Tibial nerve (tissue), 4 donors: Measurements from ENCODE around the gene TIRAP. TPM values are rescaled to one million over a fixed set of nuclear protein-coding genes. Genes with fewer than 3 reads are reported as not detected.

Experiments
- DNase-seq, 2 donors: peaks; one replicate each; pipeline ENCODE4 v3.0.0-alpha.2; 2019; ENCODE audit warnings: low spot score in 2 of 2
- H3K27ac ChIP-seq, 4 donors: fragments of 200-600 bp; sonication (generic) in 3 of 4; one replicate each; pipeline ENCODE4 v1.5.1; 2017 to 2019; ENCODE audit warnings: mild to moderate bottlenecking in 1 of 4
- H3K27me3 ChIP-seq, 2 donors: fragments of 200-600 bp; sonication (generic) in 1 of 2; one replicate each; pipeline versions ENCODE4 v1.5.1 to v1.6.0; 2017 to 2019
- H3K36me3 ChIP-seq, 3 donors: fragments of 200-600 bp; sonication (generic); one replicate each; pipeline ENCODE4 v1.5.1; 2018 to 2019
- H3K4me1 ChIP-seq, 4 donors: fragments of 200-600 bp; sonication (generic) in 3 of 4; one replicate each; pipeline ENCODE4 v1.5.1; 2017 to 2019
- H3K4me3 ChIP-seq, 4 donors: fragments of 200-600 bp; sonication (generic) in 3 of 4; one replicate each; pipeline ENCODE4 v1.5.1; 2017 to 2019; ENCODE audit warnings: mild to moderate bottlenecking in 1 of 4, moderate library complexity in 1 of 4
- H3K9me3 ChIP-seq, 4 donors: fragments of 200-600 bp; sonication (generic) in 3 of 4; one replicate each; pipeline ENCODE4 v1.5.1; 2017 to 2019
- CTCF ChIP-seq, 5 experiments: fragments of 200-600 bp in 3 of 5; fragments of 450-650 bp in 2 of 5; sonication (generic) in 3 of 5; IDR thresholded peaks; one replicate each; pipeline ENCODE4 v1.5.1; 2016 to 2019; ENCODE audit warnings: antibody characterized with exemption in 5 of 5, mild to moderate bottlenecking in 3 of 5, moderate library complexity in 2 of 5
- EP300 ChIP-seq, 2 donors: sonication (generic); formaldehyde crosslinking; IDR thresholded peaks; one replicate each; pipeline ENCODE4 v1.6.1; 2017; ENCODE audit warnings: antibody characterized with exemption in 2 of 2, mild to moderate bottlenecking in 1 of 2
- POLR2A ChIP-seq, 2 donors: fragments of 450-650 bp; IDR thresholded peaks; one replicate each; pipeline ENCODE4 v1.6.1; 2017; ENCODE audit warnings: antibody characterized with exemption in 2 of 2, mild to moderate bottlenecking in 2 of 2, moderate library complexity in 2 of 2
- WGBS, 2 donors: methylation state at CpG; one replicate each; pipeline ENCODE4 v1.1.5; 2018; 5-methylcytosine and 5-hydroxymethylcytosine counted together
- total RNA-seq, 4 donors: library from RNA; depleted of rRNA; stranded (reverse); fragments of >200 nt; gene quantifications; one replicate each; pipeline ENCODE4 v1.1.0, GENCODE V29; 2016

TIRAP gene
- total RNA-seq, 4 donors from 2014 or later, result 13.8 to 16.3 (median 14.6) TPM

GRCh38 chr11:126256216-126256615, 26.7 kb upstream of the TIRAP start:
- peaks cover 0 to 72% (median 0%) of the 10 kb centered on the region in 3 donors for H3K36me3 ChIP-seq
- H3K27ac ChIP-seq, result no peak overlapping the region
- DNase-seq, result no peak
- H3K4me1 ChIP-seq, result peaks cover 0 to 12% (median 0%) of the 10 kb centered on the region in 4 donors
- H3K9me3 ChIP-seq, result no peaks in the 10 kb centered on the region
- TF ChIP-seq EP300 (IDR thresholded peaks at IDR 0.05) (no peak), CTCF (IDR thresholded peaks at IDR 0.05) (no peak), POLR2A (IDR thresholded peaks at IDR 0.05) (no peak)
- no peak overlapping the region for H3K4me3 ChIP-seq
- WGBS, 2 donors, result 88 to 90% methylated on average over 4 of the region's 4 CpGs
- H3K27me3 ChIP-seq, result no peaks in the 10 kb centered on the region

- DNase-seq, result no peak
- peaks cover 0 to 80% (median 0%) of the 10 kb centered on the region in 3 donors for H3K36me3 ChIP-seq
- peaks cover 0 to 12% (median 0%) of the 10 kb centered on the region in 4 donors for H3K4me1 ChIP-seq
- no peak for TF ChIP-seq CTCF (IDR thresholded peaks at IDR 0.05)
- no peak for TF ChIP-seq POLR2A (IDR thresholded peaks at IDR 0.05)
- no peak for TF ChIP-seq EP300 (IDR thresholded peaks at IDR 0.05)
- 86 to 95% methylated on average over 2 of the region's 2 CpGs for WGBS, 2 donors
- no peaks in the 10 kb centered on the region for H3K27me3 ChIP-seq
- H3K27ac ChIP-seq, result no peak overlapping the region
- H3K4me3 ChIP-seq, result no peak overlapping the region
- H3K9me3 ChIP-seq, result no peaks in the 10 kb centered on the region
Observed at GRCh38 chr11:126257144-126257543, 25.7 kb upstream of the TIRAP start.

DNA sequence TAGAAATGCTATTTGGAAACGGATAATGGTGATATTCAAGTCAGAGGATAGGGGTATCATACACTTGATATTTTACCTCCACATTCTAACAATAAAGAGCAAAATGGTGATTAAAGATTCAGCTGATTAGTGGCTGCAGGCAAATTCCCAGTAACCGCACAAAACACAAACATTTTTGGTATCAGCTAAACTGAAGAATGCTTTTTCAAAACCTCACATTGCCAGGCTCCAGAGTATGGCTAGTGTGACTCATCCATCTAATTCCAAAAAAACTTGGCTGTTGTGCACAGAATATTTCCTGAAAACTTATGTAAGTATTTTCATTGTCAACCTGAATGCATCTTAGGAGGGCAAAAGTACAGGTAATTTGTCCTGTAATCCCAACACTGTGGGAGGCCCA, 25.1 kb upstream of the TIRAP start:
- no peak for DNase-seq
- H3K4me1 ChIP-seq, result peaks cover 0 to 12% (median 0%) of the 10 kb centered on the region in 4 donors
- TF ChIP-seq POLR2A (IDR thresholded peaks at IDR 0.05), result no peak
- TF ChIP-seq CTCF (IDR thresholded peaks at IDR 0.05), result no peak
- no peak for TF ChIP-seq EP300 (IDR thresholded peaks at IDR 0.05)
- WGBS, 2 donors, result 72 to 85% methylated on average over 2 of the region's 2 CpGs
- H3K4me3 ChIP-seq, result no peak overlapping the region
- H3K9me3 ChIP-seq, result no peaks in the 10 kb centered on the region
- no peaks in the 10 kb centered on the region for H3K27me3 ChIP-seq
- no peak overlapping the region for H3K27ac ChIP-seq
- H3K36me3 ChIP-seq, result peaks cover 0 to 80% (median 2%) of the 10 kb centered on the region in 3 donors

- 91 to 97% methylated on average over 6 of the region's 6 CpGs for WGBS, 2 donors
- Histone ChIP-seq H3K4me1 (peaks cover 0 to 18% (median under 1%) of the 10 kb centered on the region in 4 donors), H3K4me3 (no peak overlapping the region), H3K9me3 (no peaks in the 10 kb centered on the region), H3K36me3 (peaks cover 0 to 88% (median 44%) of the 10 kb centered on the region in 3 donors), H3K27ac (no peak overlapping the region), H3K27me3 (no peaks in the 10 kb centered on the region)
- TF ChIP-seq POLR2A (IDR thresholded peaks at IDR 0.05) (no peak), CTCF (IDR thresholded peaks at IDR 0.05) (no peak), EP300 (IDR thresholded peaks at IDR 0.05) (no peak)
- no peak for DNase-seq
Observed at GRCh38 chr11:126262216-126262615, 20.7 kb upstream of the TIRAP start.

DNA sequence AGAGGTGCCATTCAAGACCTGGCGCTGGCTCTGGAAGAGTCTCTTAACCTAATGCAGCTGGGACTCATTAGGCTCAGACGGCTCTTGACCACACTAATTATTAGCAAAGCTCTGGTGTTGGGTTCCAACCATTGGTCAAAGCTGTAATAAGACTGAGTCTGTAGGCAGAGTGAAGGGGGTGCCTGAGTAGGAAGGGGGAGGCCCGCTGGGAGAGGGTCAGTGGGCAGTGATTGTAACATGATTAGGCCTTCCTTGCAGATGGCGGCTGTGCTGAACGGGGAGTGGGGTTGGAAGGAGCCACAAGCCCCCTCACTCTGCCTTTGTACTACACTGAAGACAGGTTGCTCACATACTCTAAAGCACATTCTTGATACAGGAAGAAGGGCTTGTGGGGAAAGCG, 19.4 kb upstream of the TIRAP start:
- no peaks in the 10 kb centered on the region for H3K9me3 ChIP-seq
- 61 to 77% methylated on average over 6 of the region's 6 CpGs for WGBS, 2 donors
- no peaks in the 10 kb centered on the region for H3K27me3 ChIP-seq
- peaks cover 0 to 77% (median 44%) of the 10 kb centered on the region in 3 donors for H3K36me3 ChIP-seq
- no peak overlapping the region for H3K4me3 ChIP-seq
- peaks cover 0 to 28% (median 9%) of the 10 kb centered on the region in 4 donors for H3K4me1 ChIP-seq
- no peak overlapping the region for H3K27ac ChIP-seq
- no peak for TF ChIP-seq CTCF (IDR thresholded peaks at IDR 0.05)
- TF ChIP-seq POLR2A (IDR thresholded peaks at IDR 0.05), result no peak
- no peak for TF ChIP-seq EP300 (IDR thresholded peaks at IDR 0.05)
- DNase-seq, result no peak
